ENCODE measurements around the gene IRGM. TPM values are rescaled to one million over a fixed set of nuclear protein-coding genes. Genes with fewer than 3 reads are reported as not detected.

The IRGM gene
- total and polyA plus RNA-seq, 4 donors = 0.02 to 0.08 TPM; not detected in 2

DNA sequence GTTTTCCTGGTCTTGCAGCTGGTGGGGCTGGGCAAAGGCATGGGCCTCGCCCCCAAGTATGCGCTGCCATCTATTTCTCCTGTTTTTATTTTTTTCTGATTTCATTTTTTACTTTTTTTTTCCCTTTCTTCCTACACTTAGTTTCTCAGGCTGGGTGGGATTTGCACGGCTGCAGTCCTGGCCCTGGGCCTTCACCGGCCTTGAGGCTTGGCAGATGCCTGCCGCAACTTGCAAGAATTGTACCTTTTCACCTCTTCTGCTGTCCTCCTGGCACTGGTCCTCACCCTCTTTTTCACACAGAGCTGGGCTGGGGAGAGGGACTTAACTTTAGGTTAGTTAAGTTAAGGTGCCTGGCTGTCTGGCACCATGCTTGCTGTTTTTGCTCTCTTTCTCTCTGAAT, 10.3 kb upstream of the IRGM start:
- WGBS = 93% methylated on average over 5 of the region's 5 CpGs
- no peak for DNase-seq (ENCODE audit: low spot score)
- Histone ChIP-seq H3K9me3 (ENCODE audit: control insufficient read depth in 4 of 4, low read length in 3 of 4) (peaks cover 5 to 19% (median 7%) of the 10 kb centered on the region in 4 donors), H3K4me1 (ENCODE audit: control insufficient read depth in 4 of 4, insufficient read depth in 4 of 4, low read length in 3 of 4) (no peaks in the 10 kb centered on the region), H3K4me3 (ENCODE audit: low read depth in 1 of 3, low read length in 3 of 3) (no peak overlapping the region), H3K27ac (ENCODE audit: low read depth in 1 of 2, low read length in 2 of 2) (no peak overlapping the region), H3K27me3 (ENCODE audit: control insufficient read depth in 4 of 4, insufficient read depth in 4 of 4, low read length in 3 of 4) (peaks cover 0 to 2% (median 0%) of the 10 kb centered on the region in 4 donors), H3K36me3 (ENCODE audit: control insufficient read depth in 4 of 4, insufficient read depth in 3 of 4, low read depth in 1 of 4, low read length in 3 of 4) (no peaks in the 10 kb centered on the region), H3K9ac (ENCODE audit: low read depth in 1 of 2, low read length in 2 of 2) (no peak overlapping the region)
- TF ChIP-seq FOXA2 (IDR thresholded peaks at IDR 0.05) = no peak
- no peak for TF ChIP-seq HNF4G (IDR thresholded peaks at IDR 0.05)
- no peak for TF ChIP-seq ZBTB33 (IDR thresholded peaks at IDR 0.05)
- TF ChIP-seq JUND (IDR thresholded peaks at IDR 0.05) = no peak
- no peak for TF ChIP-seq TAF1 (conservative IDR thresholded peaks at IDR 0.05)
- no peak for TF ChIP-seq SP1 (IDR thresholded peaks at IDR 0.05)
- no peak for TF ChIP-seq GABPA (IDR thresholded peaks at IDR 0.05 in 1 of 2, conservative IDR thresholded peaks at IDR 0.05 in 1 of 2)
- TF ChIP-seq, protein P1, sequence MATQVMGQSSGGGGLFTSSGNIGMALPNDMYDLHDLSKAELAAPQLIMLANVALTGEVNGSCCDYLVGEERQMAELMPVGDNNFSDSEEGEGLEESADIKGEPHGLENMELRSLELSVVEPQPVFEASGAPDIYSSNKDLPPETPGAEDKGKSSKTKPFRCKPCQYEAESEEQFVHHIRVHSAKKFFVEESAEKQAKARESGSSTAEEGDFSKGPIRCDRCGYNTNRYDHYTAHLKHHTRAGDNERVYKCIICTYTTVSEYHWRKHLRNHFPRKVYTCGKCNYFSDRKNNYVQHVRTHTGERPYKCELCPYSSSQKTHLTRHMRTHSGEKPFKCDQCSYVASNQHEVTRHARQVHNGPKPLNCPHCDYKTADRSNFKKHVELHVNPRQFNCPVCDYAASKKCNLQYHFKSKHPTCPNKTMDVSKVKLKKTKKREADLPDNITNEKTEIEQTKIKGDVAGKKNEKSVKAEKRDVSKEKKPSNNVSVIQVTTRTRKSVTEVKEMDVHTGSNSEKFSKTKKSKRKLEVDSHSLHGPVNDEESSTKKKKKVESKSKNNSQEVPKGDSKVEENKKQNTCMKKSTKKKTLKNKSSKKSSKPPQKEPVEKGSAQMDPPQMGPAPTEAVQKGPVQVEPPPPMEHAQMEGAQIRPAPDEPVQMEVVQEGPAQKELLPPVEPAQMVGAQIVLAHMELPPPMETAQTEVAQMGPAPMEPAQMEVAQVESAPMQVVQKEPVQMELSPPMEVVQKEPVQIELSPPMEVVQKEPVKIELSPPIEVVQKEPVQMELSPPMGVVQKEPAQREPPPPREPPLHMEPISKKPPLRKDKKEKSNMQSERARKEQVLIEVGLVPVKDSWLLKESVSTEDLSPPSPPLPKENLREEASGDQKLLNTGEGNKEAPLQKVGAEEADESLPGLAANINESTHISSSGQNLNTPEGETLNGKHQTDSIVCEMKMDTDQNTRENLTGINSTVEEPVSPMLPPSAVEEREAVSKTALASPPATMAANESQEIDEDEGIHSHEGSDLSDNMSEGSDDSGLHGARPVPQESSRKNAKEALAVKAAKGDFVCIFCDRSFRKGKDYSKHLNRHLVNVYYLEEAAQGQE (IDR thresholded peaks at IDR 0.05) = no peak
- no peak for TF ChIP-seq CTCF (IDR thresholded peaks at IDR 0.05; ENCODE audit: low read depth, low read length, missing input control)
- TF ChIP-seq RAD21 (IDR thresholded peaks at IDR 0.05) = no peak
- no peak for TF ChIP-seq FOXA1 (IDR thresholded peaks at IDR 0.05)
- TF ChIP-seq, protein P2, sequence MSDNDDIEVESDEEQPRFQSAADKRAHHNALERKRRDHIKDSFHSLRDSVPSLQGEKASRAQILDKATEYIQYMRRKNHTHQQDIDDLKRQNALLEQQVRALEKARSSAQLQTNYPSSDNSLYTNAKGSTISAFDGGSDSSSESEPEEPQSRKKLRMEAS (IDR thresholded peaks at IDR 0.05) = no peak
- no peak for TF ChIP-seq HNF4A (conservative IDR thresholded peaks at IDR 0.05)
- TF ChIP-seq EGR1 (IDR thresholded peaks at IDR 0.05; ENCODE audit: low read depth in 2 of 2) = no peak

GRCh38 chr5:150836703-150837102, 9.6 kb upstream of the IRGM start:
- DNase-seq (ENCODE audit: low spot score) = no peak

More at GRCh38 chr5:150836703-150837102, 9.6 kb upstream of the IRGM start:
- Histone ChIP-seq H3K27me3 (ENCODE audit: control insufficient read depth in 4 of 4, insufficient read depth in 4 of 4, low read length in 3 of 4) (peaks cover 0 to 2% (median 0%) of the 10 kb centered on the region in 4 donors), H3K9me3 (ENCODE audit: control insufficient read depth in 4 of 4, low read length in 3 of 4) (peaks cover 2 to 15% (median 3%) of the 10 kb centered on the region in 4 donors), H3K27ac (ENCODE audit: low read depth in 1 of 2, low read length in 2 of 2) (no peak overlapping the region), H3K4me3 (ENCODE audit: low read depth in 1 of 3, low read length in 3 of 3) (no peak overlapping the region), H3K9ac (ENCODE audit: low read depth in 1 of 2, low read length in 2 of 2) (no peak overlapping the region), H3K36me3 (ENCODE audit: control insufficient read depth in 4 of 4, insufficient read depth in 3 of 4, low read depth in 1 of 4, low read length in 3 of 4) (no peaks in the 10 kb centered on the region), H3K4me1 (ENCODE audit: control insufficient read depth in 4 of 4, insufficient read depth in 4 of 4, low read length in 3 of 4) (no peaks in the 10 kb centered on the region)
- 88% methylated on average over 3 of the region's 3 CpGs for WGBS
- no peak for TF ChIP-seq HNF4G (IDR thresholded peaks at IDR 0.05)
- TF ChIP-seq, protein P3, sequence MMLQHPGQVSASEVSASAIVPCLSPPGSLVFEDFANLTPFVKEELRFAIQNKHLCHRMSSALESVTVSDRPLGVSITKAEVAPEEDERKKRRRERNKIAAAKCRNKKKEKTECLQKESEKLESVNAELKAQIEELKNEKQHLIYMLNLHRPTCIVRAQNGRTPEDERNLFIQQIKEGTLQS (IDR thresholded peaks at IDR 0.05) = no peak
- TF ChIP-seq, protein P1 (IDR thresholded peaks at IDR 0.05) = no peak
- TF ChIP-seq SP1 (IDR thresholded peaks at IDR 0.05) = no peak
- TF ChIP-seq YY1 (IDR thresholded peaks at IDR 0.05) = no peak
- TF ChIP-seq, protein P2 (IDR thresholded peaks at IDR 0.05) = no peak
- no peak for TF ChIP-seq ZBTB33 (IDR thresholded peaks at IDR 0.05)
- TF ChIP-seq RXRA (IDR thresholded peaks at IDR 0.05) = no peak
- TF ChIP-seq JUND (IDR thresholded peaks at IDR 0.05) = no peak
- TF ChIP-seq GABPA (IDR thresholded peaks at IDR 0.05 in 1 of 2, conservative IDR thresholded peaks at IDR 0.05 in 1 of 2) = no peak
- no peak for TF ChIP-seq FOXA2 (IDR thresholded peaks at IDR 0.05)
- TF ChIP-seq RAD21 (IDR thresholded peaks at IDR 0.05) = no peak
